GM12873 (cell line): Measurements from ENCODE around the gene DIS3L2.
A peak's percentile ranks its signal among the peaks of the same experiment; 100 is the strongest.

Experiments used
- CTCF ChIP-seq: IDR thresholded peaks from 2 replicates; pipeline ENCODE4 v1.5.1; 2012; ENCODE audit warnings: low read depth, mild to moderate bottlenecking, moderate library complexity, low read length, control low read depth; ENCODE audit not compliant: insufficient read depth; ENCODE audit errors: missing control alignments

DIS3L2 gene

DNA sequence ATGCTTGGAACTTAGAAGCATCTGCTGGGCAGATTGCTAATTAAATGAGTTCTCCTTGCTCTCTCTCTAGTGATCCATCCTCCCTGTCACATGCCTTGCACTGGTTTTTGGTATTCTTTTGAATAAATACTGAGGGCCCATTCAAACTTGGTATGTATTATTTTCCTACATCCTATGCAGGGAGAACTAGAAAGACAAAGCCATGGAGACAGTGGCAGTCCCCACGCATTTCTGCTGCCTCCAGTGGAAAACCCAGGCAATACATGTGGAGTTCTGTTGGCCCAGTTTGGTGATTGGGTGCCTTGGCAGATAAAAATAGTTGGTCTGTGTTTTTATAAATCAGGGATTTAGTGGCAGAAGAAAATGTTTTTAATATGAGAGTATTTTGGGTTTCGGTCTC is 68.7 kb downstream of the DIS3L2 start:
- peak; percentile 36 for TF ChIP-seq CTCF

GRCh38 chr2:232038251-232038880 is 76.9 kb downstream of the DIS3L2 start:
- no peak for TF ChIP-seq CTCF

- no peak for TF ChIP-seq CTCF
Observed at GRCh38 chr2:232038881-232039485, 77.5 kb downstream of the DIS3L2 start.

DNA sequence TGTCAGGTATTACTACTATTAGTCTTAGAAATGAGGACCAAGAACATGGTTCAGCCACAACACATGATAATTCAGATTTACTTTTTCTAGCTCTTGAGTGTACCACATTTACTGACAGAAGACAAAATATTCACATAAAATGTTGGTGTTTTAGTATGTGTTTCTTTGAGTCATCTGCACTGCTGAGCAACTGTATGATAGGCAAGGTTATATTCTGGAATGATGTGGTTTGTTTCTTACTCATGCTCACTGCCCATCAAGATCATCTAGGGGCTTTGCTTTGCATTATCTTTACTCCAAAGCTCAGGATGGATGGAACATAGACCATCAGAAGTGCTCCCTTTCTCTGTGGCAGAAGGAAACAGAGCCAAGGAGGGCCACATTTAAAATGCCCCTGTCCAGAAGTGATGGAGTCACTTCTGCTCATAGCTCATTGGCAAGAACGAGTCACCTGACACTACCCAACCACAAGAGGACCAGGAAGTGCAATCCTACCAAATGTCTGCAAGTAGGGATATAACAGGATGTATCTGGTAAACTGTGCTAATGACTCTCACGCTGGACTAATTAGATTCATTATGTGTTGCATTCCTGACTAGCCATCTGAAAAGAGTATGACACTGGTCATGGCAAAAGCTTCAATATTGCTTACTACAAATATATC is 81.5 kb downstream of the DIS3L2 start:
- no peak for TF ChIP-seq CTCF

DNA sequence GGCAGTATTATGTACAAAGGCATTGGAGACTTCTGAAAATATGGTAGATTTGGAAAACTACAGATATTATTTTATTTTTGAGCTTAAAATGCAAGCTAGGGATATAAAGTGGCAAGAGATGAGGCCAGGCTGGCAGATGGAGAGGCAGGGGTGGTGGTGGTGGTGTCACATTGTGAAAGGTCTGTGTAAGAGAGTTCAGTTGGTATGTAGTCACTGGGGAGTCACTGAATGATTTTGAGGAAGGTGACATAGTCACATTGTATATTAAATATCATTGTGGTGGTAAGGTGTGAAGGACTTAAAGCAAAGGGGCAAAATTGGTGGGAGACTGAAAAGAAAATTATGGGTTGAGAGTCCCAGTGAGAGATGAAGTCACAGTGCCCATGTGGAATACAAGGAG is 82.5 kb downstream of the DIS3L2 start:
- TF ChIP-seq CTCF: no peak

DNA sequence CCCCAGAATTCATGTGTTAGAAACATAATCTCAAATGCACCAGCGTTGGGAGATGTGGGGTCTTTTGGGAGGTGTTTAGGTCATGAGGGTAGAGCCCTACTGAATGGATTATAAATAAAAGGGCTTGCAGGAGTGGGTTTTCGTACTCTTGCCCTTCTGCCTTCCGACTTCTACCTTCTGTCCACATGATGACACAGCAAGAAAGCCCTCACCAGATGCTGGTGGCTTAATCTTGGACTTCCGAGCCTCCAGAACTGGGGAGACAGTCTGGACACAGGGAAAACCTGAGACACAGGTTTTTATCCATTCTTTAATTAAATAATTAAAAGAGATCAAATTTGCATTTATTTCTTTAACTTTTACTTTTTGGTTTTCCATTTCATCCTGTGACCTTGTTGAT is 87.8 kb downstream of the DIS3L2 start:
- TF ChIP-seq CTCF: no peak

GRCh38 chr2:232052591-232052990 is 91.1 kb downstream of the DIS3L2 start:
- TF ChIP-seq CTCF: no peak
